K562 (cell line): ENCODE results near the gene RCOR1.

Source experiments
- CHD7 ChIP-seq: fragments of 200-600 bp; sonication (generic); IDR thresholded peaks from one replicate; pipeline ENCODE4 v1.6.1; 2012; ENCODE audit warnings: mild to moderate bottlenecking, low read depth, low read length, inconsistent platforms
- JUNB ChIP-seq: fragments of 450-650 bp; formaldehyde crosslinking; conservative IDR thresholded peaks from 2 replicates; pipeline ENCODE4 v1.4.0; 2020; ENCODE audit warnings: mild to moderate bottlenecking
- MYNN ChIP-seq, 2 experiments: sonication (generic); formaldehyde crosslinking in 1 of 2; IDR thresholded peaks; 2 replicates each; pipeline versions ENCODE4 v1.5.0 to v1.6.1; 2016 to 2020; ENCODE audit warnings: antibody characterized with exemption in 1 of 2, missing genetic modification reagents in 1 of 2
- POLR2AphosphoS5 ChIP-seq: IDR thresholded peaks from 2 replicates; pipeline ENCODE4 v1.6.1; 2011; ENCODE audit warnings: mild to moderate bottlenecking, low read depth, low read length, moderate library complexity; ENCODE audit not compliant: control insufficient read depth, insufficient read depth
- RFX5 ChIP-seq: IDR thresholded peaks from 2 replicates; pipeline ENCODE4 v1.6.1; 2011; ENCODE audit warnings: low read depth, mild to moderate bottlenecking, improper control_type of control experiment, low read length
- STAT6 ChIP-seq: sonication (generic); formaldehyde crosslinking; IDR thresholded peaks from 2 replicates; pipeline ENCODE4 v1.8.1; 2023; ENCODE audit warnings: mild to moderate bottlenecking, missing genetic modification reagents
- ZFX ChIP-seq: sonication (generic); formaldehyde crosslinking; IDR thresholded peaks from 2 replicates; pipeline ENCODE4 v1.8.0; 2022; ENCODE audit warnings: mild to moderate bottlenecking, missing genetic modification reagents, moderate library complexity
- ZNF143 ChIP-seq: sonication (generic); formaldehyde crosslinking; IDR thresholded peaks from 2 replicates; pipeline ENCODE4 v1.9.0; 2022; ENCODE audit warnings: mild to moderate bottlenecking, missing genetic modification reagents

GRCh38 chr14:102738373-102739189, 146.1 kb downstream of the RCOR1 start:
- TF ChIP-seq ZNF143 (CRISPR knock-in tag) (no peak), CHD7 (no peak), STAT6 (no peak), POLR2AphosphoS5 (no peak), RFX5 (no peak), MYNN (IDR thresholded peaks at IDR 0.05) (no peak), MYNN (CRISPR knock-in tag; IDR thresholded peaks at IDR 0.05) (no peak), ZFX (CRISPR knock-in tag) (no peak), JUNB (CRISPR knock-in tag) (no peak)
